Measurements from ENCODE around the gene CERK.

DNA sequence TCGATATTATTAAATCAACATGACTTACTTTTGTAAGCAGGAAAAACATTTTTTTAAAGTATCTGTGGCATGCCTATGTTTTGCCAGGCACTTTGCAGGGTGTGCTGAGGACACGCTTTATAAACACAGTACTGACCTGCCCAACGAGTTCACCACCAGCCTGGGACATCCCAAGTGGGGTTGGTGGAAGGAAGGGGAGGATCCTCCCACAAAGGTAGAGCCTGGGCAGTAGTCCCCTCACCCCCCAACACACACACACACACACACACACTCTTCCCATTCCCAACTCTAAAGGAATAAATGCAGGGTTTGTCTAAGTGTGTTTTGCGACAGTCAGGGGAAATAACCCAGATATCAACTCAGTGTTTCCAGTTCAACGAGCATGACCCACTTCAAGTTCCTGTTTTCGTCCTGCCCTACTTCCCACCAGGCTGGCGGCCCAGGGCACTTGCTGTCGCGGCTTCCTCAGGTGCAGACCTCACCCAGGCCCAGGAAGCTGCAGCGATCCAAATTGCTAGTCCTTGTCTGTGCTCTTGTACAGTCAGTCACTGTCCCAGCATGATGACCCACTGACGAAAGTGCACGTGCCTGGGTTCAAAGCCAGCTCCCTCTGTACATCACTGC, 3.1 kb downstream of the CERK start:
- TF ChIP-seq, protein P1, sequence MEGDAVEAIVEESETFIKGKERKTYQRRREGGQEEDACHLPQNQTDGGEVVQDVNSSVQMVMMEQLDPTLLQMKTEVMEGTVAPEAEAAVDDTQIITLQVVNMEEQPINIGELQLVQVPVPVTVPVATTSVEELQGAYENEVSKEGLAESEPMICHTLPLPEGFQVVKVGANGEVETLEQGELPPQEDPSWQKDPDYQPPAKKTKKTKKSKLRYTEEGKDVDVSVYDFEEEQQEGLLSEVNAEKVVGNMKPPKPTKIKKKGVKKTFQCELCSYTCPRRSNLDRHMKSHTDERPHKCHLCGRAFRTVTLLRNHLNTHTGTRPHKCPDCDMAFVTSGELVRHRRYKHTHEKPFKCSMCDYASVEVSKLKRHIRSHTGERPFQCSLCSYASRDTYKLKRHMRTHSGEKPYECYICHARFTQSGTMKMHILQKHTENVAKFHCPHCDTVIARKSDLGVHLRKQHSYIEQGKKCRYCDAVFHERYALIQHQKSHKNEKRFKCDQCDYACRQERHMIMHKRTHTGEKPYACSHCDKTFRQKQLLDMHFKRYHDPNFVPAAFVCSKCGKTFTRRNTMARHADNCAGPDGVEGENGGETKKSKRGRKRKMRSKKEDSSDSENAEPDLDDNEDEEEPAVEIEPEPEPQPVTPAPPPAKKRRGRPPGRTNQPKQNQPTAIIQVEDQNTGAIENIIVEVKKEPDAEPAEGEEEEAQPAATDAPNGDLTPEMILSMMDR (IDR thresholded peaks at IDR 0.05; ENCODE audit: insufficient read depth, low read length) = no peak
- TF ChIP-seq, protein P2, sequence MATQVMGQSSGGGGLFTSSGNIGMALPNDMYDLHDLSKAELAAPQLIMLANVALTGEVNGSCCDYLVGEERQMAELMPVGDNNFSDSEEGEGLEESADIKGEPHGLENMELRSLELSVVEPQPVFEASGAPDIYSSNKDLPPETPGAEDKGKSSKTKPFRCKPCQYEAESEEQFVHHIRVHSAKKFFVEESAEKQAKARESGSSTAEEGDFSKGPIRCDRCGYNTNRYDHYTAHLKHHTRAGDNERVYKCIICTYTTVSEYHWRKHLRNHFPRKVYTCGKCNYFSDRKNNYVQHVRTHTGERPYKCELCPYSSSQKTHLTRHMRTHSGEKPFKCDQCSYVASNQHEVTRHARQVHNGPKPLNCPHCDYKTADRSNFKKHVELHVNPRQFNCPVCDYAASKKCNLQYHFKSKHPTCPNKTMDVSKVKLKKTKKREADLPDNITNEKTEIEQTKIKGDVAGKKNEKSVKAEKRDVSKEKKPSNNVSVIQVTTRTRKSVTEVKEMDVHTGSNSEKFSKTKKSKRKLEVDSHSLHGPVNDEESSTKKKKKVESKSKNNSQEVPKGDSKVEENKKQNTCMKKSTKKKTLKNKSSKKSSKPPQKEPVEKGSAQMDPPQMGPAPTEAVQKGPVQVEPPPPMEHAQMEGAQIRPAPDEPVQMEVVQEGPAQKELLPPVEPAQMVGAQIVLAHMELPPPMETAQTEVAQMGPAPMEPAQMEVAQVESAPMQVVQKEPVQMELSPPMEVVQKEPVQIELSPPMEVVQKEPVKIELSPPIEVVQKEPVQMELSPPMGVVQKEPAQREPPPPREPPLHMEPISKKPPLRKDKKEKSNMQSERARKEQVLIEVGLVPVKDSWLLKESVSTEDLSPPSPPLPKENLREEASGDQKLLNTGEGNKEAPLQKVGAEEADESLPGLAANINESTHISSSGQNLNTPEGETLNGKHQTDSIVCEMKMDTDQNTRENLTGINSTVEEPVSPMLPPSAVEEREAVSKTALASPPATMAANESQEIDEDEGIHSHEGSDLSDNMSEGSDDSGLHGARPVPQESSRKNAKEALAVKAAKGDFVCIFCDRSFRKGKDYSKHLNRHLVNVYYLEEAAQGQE (IDR thresholded peaks at IDR 0.05; ENCODE audit: insufficient replicate concordance, low read depth) = no peak
- peak; percentile 54; the same call in 1 of the 2 replicates for TF ChIP-seq POLR2AphosphoS5 (IDR thresholded peaks at IDR 0.05; ENCODE audit: low read depth)
- TF ChIP-seq SPI1 (IDR thresholded peaks at IDR 0.05; ENCODE audit: borderline replicate concordance, low read depth) = peak; percentile 81; the same call in 1 of the 2 replicates

All from HL-60 (cell line).